GM12865 (cell line): ENCODE measurements around the gene DDX51.
A peak's percentile ranks its signal among the peaks of the same experiment; 100 is the strongest.

ENCODE experiments used
- DNase-seq: peaks from one replicate; pipeline ENCODE4 v3.0.0; 2010; ENCODE audit warnings: low read depth
- H3K4me3 ChIP-seq: 2 replicates; pipeline ENCODE4 v1.5.1; 2011; ENCODE audit warnings: mild to moderate bottlenecking, low read depth, low read length, control low read depth
- TF ChIP-seq, protein P1 (sequence below): IDR thresholded peaks from 2 replicates; pipeline ENCODE4 v1.5.1; 2011; ENCODE audit warnings: low read length, control low read depth, low read depth, inconsistent platforms; ENCODE audit not compliant: insufficient read depth; ENCODE audit errors: missing control alignments

The DDX51 gene

GRCh38 chr12:132146772-132147422 is 2.8 kb upstream of the DDX51 start:
- H3K4me3 ChIP-seq: no peak overlapping the region
- TF ChIP-seq, protein P1, sequence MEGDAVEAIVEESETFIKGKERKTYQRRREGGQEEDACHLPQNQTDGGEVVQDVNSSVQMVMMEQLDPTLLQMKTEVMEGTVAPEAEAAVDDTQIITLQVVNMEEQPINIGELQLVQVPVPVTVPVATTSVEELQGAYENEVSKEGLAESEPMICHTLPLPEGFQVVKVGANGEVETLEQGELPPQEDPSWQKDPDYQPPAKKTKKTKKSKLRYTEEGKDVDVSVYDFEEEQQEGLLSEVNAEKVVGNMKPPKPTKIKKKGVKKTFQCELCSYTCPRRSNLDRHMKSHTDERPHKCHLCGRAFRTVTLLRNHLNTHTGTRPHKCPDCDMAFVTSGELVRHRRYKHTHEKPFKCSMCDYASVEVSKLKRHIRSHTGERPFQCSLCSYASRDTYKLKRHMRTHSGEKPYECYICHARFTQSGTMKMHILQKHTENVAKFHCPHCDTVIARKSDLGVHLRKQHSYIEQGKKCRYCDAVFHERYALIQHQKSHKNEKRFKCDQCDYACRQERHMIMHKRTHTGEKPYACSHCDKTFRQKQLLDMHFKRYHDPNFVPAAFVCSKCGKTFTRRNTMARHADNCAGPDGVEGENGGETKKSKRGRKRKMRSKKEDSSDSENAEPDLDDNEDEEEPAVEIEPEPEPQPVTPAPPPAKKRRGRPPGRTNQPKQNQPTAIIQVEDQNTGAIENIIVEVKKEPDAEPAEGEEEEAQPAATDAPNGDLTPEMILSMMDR: no peak
- no peak for DNase-seq

DNA sequence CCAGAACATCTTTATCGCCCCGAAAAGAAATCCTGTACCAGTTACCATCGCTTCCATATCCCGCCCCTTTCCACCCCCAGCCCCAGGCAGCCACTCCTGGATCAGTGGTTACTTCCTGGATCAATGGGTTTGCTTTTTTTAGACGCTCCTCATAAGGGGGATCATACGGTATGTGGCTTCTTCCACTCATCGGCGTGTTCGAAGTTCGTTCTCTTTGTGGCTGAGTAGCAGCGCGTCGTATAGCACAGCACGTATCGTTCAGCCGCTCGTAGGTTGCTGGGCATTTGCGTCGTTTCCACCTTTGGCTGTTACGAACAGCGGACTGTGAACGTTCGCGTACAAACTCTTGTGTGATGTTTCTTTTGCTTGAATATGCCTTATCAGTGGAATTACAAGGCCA is 2.0 kb upstream of the DDX51 start:
- H3K4me3 ChIP-seq: no peak overlapping the region
- no peak for DNase-seq
- TF ChIP-seq, protein P1: no peak

- TF ChIP-seq, protein P1: no peak
- no peak for DNase-seq
- H3K4me3 ChIP-seq: peak overlapping the region; percentile 85
Observed at GRCh38 chr12:132145334-132145733, 1.2 kb upstream of the DDX51 start.

GRCh38 chr12:132144810-132145168 is 670 bp upstream of the DDX51 start:
- TF ChIP-seq, protein P1: no peak
- H3K4me3 ChIP-seq: peak overlapping the region; percentile 85
- DNase-seq: no peak

DNA sequence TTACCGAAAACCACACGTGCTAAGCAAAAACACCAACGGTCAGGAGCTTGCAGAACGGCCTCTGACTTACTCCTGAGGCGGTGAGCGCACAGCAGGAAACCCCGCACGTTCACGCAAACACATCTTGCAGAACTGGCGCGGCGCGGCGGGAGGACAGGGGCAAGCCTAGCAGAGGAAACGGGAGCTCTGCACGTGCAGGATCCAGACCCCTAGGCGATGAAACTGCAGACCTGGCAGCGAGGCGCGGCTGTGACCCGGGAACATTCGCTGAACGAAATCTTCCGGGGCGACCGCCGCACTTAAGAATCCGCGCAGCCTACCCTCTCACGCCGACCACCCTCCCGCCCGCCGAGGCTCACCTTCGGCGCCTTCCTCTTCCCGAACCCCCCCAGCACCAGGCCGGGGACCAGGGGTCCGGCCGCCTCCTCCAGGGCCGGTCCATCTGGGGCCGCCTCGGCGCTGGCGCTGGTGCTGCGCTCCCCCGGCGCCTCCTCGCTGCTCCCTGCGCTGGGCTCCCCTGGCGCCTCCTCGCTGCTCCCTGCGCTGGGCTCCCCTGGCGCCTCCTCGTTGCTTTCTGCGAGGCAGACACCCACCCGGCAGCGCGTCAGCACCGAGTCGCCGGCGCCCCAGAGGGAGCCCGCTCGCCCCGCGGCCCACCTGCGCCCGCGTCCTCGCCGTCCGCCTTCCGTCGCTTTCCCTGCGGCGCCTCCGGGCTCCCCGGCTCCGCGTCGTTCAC is 615 bp downstream of the DDX51 start:
- peak overlapping the region; percentile 69 for H3K4me3 ChIP-seq
- DNase-seq: peak; percentile 33
- TF ChIP-seq, protein P1: no peak

GRCh38 chr12:132142679-132143335 is 1.3 kb downstream of the DDX51 start:
- TF ChIP-seq, protein P1: no peak
- no peak for DNase-seq
- H3K4me3 ChIP-seq: peak overlapping the region; percentile 69
